GM21526 (cell line): ENCODE measurements around the gene KDSR.

ENCODE experiments used
- ATAC-seq: cut with Tn5 transposase; IDR thresholded peaks from one replicate; pipeline ENCODE4 v1.9.1; 2021; ENCODE audit warnings: moderate library complexity; ENCODE audit not compliant: unreplicated experiment, low FRiP score

KDSR gene

GRCh38 chr18:63322206-63322605, 44.8 kb downstream of the KDSR start:
- no peak for ATAC-seq

- no peak for ATAC-seq
These were observed 45.7 kb downstream of the KDSR start for GRCh38 chr18:63321291-63321690.

GRCh38 chr18:63320975-63321265, 46.1 kb downstream of the KDSR start:
- peak; percentile 3 for ATAC-seq

GRCh38 chr18:63320123-63320974, 46.7 kb downstream of the KDSR start:
- peak; percentile 46 for ATAC-seq

GRCh38 chr18:63319383-63320122, 47.5 kb downstream of the KDSR start, which contains the start of gene BCL2:
Gene BCL2, minus strand, starts transcription at chr18:63319769.
- peak; percentile 13 for ATAC-seq

- no peak for ATAC-seq
These were observed 48.1 kb downstream of the KDSR start for GRCh38 chr18:63318889-63319382.

GRCh38 chr18:63317982-63318888, 48.8 kb downstream of the KDSR start:
- ATAC-seq, result peak; percentile 54

GRCh38 chr18:63317556-63317946, 49.5 kb downstream of the KDSR start:
- ATAC-seq, result no peak

- no peak for ATAC-seq
These were observed 50.1 kb downstream of the KDSR start for GRCh38 chr18:63316612-63317555.

- no peak for ATAC-seq
These were observed 51.1 kb downstream of the KDSR start for GRCh38 chr18:63315876-63316275.

- no peak for ATAC-seq
These were observed 51.8 kb downstream of the KDSR start for GRCh38 chr18:63315131-63315662.

GRCh38 chr18:63314062-63314790, 52.8 kb downstream of the KDSR start:
- ATAC-seq, result no peak

GRCh38 chr18:63313396-63313917, 53.5 kb downstream of the KDSR start:
- no peak for ATAC-seq

GRCh38 chr18:63312737-63313395, 54.1 kb downstream of the KDSR start:
- ATAC-seq, result no peak

GRCh38 chr18:63312019-63312409, 55.0 kb downstream of the KDSR start:
- peak; percentile 4 for ATAC-seq

GRCh38 chr18:63311118-63312018, 55.6 kb downstream of the KDSR start:
- ATAC-seq, result peak; percentile 54

- ATAC-seq, result no peak
These were observed 57.6 kb downstream of the KDSR start for GRCh38 chr18:63309422-63309821.
